ENCODE results near the gene AFF1. TPM values are rescaled to one million over a fixed set of nuclear protein-coding genes. Genes with fewer than 3 reads are reported as not detected.

The AFF1 gene
- total and polyA plus RNA-seq, 2 experiments from 2014 or later = 9.4 to 13.8 TPM

DNA sequence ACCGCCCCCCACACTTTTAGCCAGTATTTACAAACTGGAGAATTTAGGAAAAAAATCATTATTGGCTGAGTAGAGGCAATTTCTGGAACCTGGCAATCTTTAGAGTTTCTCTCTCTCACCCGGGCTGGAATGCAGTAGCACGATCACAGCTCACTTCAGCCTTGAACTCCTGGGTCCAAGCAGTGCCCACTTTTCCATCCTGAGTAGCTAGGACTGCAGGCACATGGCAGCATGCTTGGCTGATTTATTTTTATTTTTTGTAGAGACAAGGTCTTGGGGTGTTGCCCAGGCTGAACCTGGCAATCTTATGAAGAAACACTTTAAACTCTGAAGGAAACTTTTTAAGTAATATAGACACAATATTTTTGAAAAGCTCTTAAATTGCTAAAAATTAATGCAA lies 120.1 kb downstream of the AFF1 start:
- no peaks in the 10 kb centered on the region for H4K20me1 ChIP-seq (ENCODE audit: insufficient read depth)
- 32 to 34% methylated on average over 3 of the region's 3 CpGs for WGBS, 2 experiments (ENCODE audit: low coverage in 1 of 2, low lambda C conversion rate in 2 of 2, missing lambda C conversion rate in 2 of 2)
- H3F3A ChIP-seq (ENCODE audit: insufficient read depth) = no peaks in the 10 kb centered on the region
- H3K27me3 ChIP-seq (replicated peaks; ENCODE audit: insufficient read depth) = no peaks in the 10 kb centered on the region
- no peaks in the 10 kb centered on the region for H3K9me3 ChIP-seq (ENCODE audit: low read depth)
- no peak overlapping the region for H3K4me2 ChIP-seq (ENCODE audit: unreplicated experiment)
- no peak overlapping the region for H3K27ac ChIP-seq
- no peaks in the 10 kb centered on the region for H3K9me2 ChIP-seq (ENCODE audit: insufficient read depth)
- H3K79me2 ChIP-seq (ENCODE audit: insufficient read depth) = peaks cover 72% of the 10 kb centered on the region
- TF ChIP-seq EZH2 (IDR thresholded peaks at IDR 0.05; ENCODE audit: insufficient read depth, poor library complexity, severe bottlenecking) (no peak), EZH2phosphoT487 (IDR thresholded peaks at IDR 0.05; ENCODE audit: insufficient read depth, low read depth) (no peak)
- peaks cover 1% of the 10 kb centered on the region; the same call in 1 of the 2 replicates for H3K36me3 ChIP-seq (ENCODE audit: low read depth)
- DNase-seq = no peak
- H3K9ac ChIP-seq = no peak overlapping the region
- in situ Hi-C loops (cut with MboI) = no loop called here
- H2AFZ ChIP-seq = no peak overlapping the region
- H3K4me1 ChIP-seq (ENCODE audit: insufficient read depth) = peaks cover 6% of the 10 kb centered on the region
- no peak overlapping the region for H3K4me3 ChIP-seq

DNA sequence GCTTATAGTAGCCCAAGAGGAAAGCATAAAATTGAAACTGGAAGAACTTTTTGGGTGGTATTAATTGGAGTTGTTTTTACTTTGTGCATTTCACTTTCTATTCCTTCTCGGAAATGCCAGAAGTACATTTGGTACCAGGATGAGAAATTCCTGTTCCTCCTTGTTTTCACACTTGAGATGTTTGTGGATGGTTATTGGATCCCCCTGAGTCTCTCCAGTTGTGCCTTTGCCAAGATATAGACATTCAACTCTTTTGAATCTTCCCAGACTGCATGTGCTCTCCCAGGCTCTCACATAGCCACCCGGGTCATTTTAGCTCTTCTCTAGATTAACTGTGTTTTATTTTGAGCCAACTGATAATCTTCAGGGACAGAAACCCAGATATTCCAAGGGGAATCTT lies 120.5 kb downstream of the AFF1 start:
- no peak overlapping the region for H3K27ac ChIP-seq
- H3K9me3 ChIP-seq (ENCODE audit: low read depth) = no peaks in the 10 kb centered on the region
- no peak overlapping the region for H3K4me3 ChIP-seq
- TF ChIP-seq EZH2phosphoT487 (IDR thresholded peaks at IDR 0.05; ENCODE audit: insufficient read depth, low read depth) = no peak
- no peak for TF ChIP-seq EZH2 (IDR thresholded peaks at IDR 0.05; ENCODE audit: insufficient read depth, poor library complexity, severe bottlenecking)
- 19% methylated on average over 2 of the region's 2 CpGs for WGBS, 2 experiments (ENCODE audit: low coverage in 1 of 2, low lambda C conversion rate in 2 of 2, missing lambda C conversion rate in 2 of 2)
- H3K9me2 ChIP-seq (ENCODE audit: insufficient read depth) = no peaks in the 10 kb centered on the region
- no peaks in the 10 kb centered on the region for H3K27me3 ChIP-seq (replicated peaks; ENCODE audit: insufficient read depth)
- no peak overlapping the region for H2AFZ ChIP-seq
- H3K36me3 ChIP-seq (ENCODE audit: low read depth) = peaks cover 3% of the 10 kb centered on the region; the same call in 1 of the 2 replicates
- no peak overlapping the region for H3K9ac ChIP-seq
- peaks cover 10% of the 10 kb centered on the region for H3K4me1 ChIP-seq (ENCODE audit: insufficient read depth)
- in situ Hi-C loops (cut with MboI) = no loop called here
- H4K20me1 ChIP-seq (ENCODE audit: insufficient read depth) = no peaks in the 10 kb centered on the region
- DNase-seq = no peak
- no peak overlapping the region for H3K4me2 ChIP-seq (ENCODE audit: unreplicated experiment)
- H3K79me2 ChIP-seq (ENCODE audit: insufficient read depth) = peaks cover 72% of the 10 kb centered on the region
- no peaks in the 10 kb centered on the region for H3F3A ChIP-seq (ENCODE audit: insufficient read depth)

DNA sequence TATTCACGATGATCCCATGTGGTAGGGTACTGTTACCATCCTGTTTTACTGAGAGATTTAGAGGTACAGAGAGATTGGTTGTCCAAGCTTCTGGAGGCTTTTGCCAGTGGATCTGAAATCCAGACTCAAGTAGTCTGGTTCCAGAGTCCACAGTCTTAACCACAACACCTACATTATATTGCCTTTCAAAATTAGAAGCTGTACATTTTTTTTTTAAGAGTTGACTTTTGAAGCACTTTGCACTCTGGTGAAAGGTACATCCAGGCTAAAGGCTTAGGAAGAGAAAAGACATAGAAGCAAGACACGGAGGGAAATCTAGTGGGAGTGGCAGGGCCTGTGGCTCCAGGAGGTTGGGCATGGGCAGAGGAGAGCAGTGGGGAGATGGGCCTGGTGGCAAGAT lies 122.1 kb downstream of the AFF1 start:
- H4K20me1 ChIP-seq (ENCODE audit: insufficient read depth) = peaks cover 6% of the 10 kb centered on the region; the same call in 1 of the 2 replicates

DNA sequence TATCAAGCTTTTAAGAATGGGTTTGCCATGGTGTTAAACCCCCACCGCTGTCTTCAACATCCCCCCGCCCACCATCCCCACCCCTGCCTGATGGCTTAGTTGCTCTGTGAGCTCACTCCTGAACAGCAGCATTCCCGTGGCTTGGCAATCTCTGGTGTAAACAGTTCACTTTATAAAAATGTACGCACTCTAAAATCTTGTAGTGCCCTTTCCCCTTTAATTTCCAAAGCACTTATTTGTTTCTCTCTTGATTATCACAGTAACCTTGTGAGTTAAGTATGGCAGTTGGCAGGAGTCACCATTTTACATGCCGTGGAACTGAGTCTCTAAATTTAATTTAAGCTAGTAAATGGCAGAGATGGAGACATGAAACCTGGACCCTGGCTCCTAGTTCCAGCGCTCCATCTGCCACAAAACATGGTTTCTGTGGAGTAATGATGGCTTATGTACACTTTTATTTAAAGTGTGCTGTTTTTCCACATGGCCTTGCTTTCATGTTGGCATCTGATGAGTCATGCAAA lies 123.1 kb downstream of the AFF1 start:
- no peak for TF ChIP-seq EZH2 (IDR thresholded peaks at IDR 0.05; ENCODE audit: insufficient read depth, poor library complexity, severe bottlenecking)
- no peak for TF ChIP-seq EZH2phosphoT487 (IDR thresholded peaks at IDR 0.05; ENCODE audit: insufficient read depth, low read depth)
- Histone ChIP-seq H3K4me1 (ENCODE audit: insufficient read depth) (peaks cover 19% of the 10 kb centered on the region), H3K36me3 (ENCODE audit: low read depth) (peaks cover 3% of the 10 kb centered on the region; the same call in 1 of the 2 replicates), H3K9me2 (ENCODE audit: insufficient read depth) (no peaks in the 10 kb centered on the region), H3K79me2 (ENCODE audit: insufficient read depth) (peaks cover 54% of the 10 kb centered on the region), H2AFZ (no peak overlapping the region), H3K9ac (no peak overlapping the region), H3K4me2 (ENCODE audit: unreplicated experiment) (no peak overlapping the region), H3K4me3 (no peak overlapping the region), H3K9me3 (ENCODE audit: low read depth) (no peaks in the 10 kb centered on the region), H3K27ac (no peak overlapping the region), H4K20me1 (ENCODE audit: insufficient read depth) (peaks cover 6% of the 10 kb centered on the region; the same call in 1 of the 2 replicates), H3F3A (ENCODE audit: insufficient read depth) (peaks cover 10% of the 10 kb centered on the region), H3K27me3 (replicated peaks; ENCODE audit: insufficient read depth) (no peaks in the 10 kb centered on the region)
- in situ Hi-C loops (cut with MboI) = no loop called here
- 61 to 67% methylated on average over 6 of the region's 6 CpGs for WGBS, 2 experiments (ENCODE audit: low coverage in 1 of 2, low lambda C conversion rate in 2 of 2, missing lambda C conversion rate in 2 of 2)
- no peak for DNase-seq

More for the DNA sequence above, 122.1 kb downstream of the AFF1 start:
- peaks cover 63% of the 10 kb centered on the region for H3K79me2 ChIP-seq (ENCODE audit: insufficient read depth)
- H3K27ac ChIP-seq = no peak overlapping the region
- no peak overlapping the region for H2AFZ ChIP-seq
- peaks cover 8% of the 10 kb centered on the region for H3F3A ChIP-seq (ENCODE audit: insufficient read depth)
- no peaks in the 10 kb centered on the region for H3K9me2 ChIP-seq (ENCODE audit: insufficient read depth)
- H3K36me3 ChIP-seq (ENCODE audit: low read depth) = peaks cover 3% of the 10 kb centered on the region; the same call in 1 of the 2 replicates
- DNase-seq = no peak
- no peak for TF ChIP-seq EZH2phosphoT487 (IDR thresholded peaks at IDR 0.05; ENCODE audit: insufficient read depth, low read depth)
- TF ChIP-seq EZH2 (IDR thresholded peaks at IDR 0.05; ENCODE audit: insufficient read depth, poor library complexity, severe bottlenecking) = no peak
- WGBS, 2 experiments (ENCODE audit: low coverage in 1 of 2, low lambda C conversion rate in 2 of 2, missing lambda C conversion rate in 2 of 2) = 57 to 68% methylated on average over 2 of the region's 2 CpGs
- no peak overlapping the region for H3K4me2 ChIP-seq (ENCODE audit: unreplicated experiment)
- peaks cover 19% of the 10 kb centered on the region for H3K4me1 ChIP-seq (ENCODE audit: insufficient read depth)
- H3K4me3 ChIP-seq = no peak overlapping the region
- no peaks in the 10 kb centered on the region for H3K27me3 ChIP-seq (replicated peaks; ENCODE audit: insufficient read depth)
- no peaks in the 10 kb centered on the region for H3K9me3 ChIP-seq (ENCODE audit: low read depth)
- in situ Hi-C loops (cut with MboI) = no loop called here
- no peak overlapping the region for H3K9ac ChIP-seq

All from GM23248 (cell line).